Osteoblast (primary cell): ENCODE measurements around the gene TEC. TPM values are rescaled to one million over a fixed set of nuclear protein-coding genes. Genes with fewer than 3 reads are reported as not detected.

ENCODE experiments used
- DNase-seq: peaks from one replicate; pipeline ENCODE4 v3.0.0; 2011; ENCODE audit warnings: low spot score, mixed read lengths; ENCODE audit not compliant: insufficient read length; ENCODE audit errors: missing footprints
- H2AFZ ChIP-seq: 2 replicates; pipeline ENCODE4 v1.6.0; 2011; ENCODE audit warnings: mild to moderate bottlenecking, low read length
- H3K27ac ChIP-seq: 2 replicates; pipeline ENCODE4 v1.5.1; 2011; ENCODE audit warnings: mild to moderate bottlenecking, low read depth, low read length, moderate library complexity
- H3K27me3 ChIP-seq: 2 replicates; pipeline ENCODE4 v1.6.0; 2012; ENCODE audit warnings: mild to moderate bottlenecking, control low read depth, inconsistent platforms, low read length, moderate library complexity; ENCODE audit not compliant: insufficient read depth
- H3K36me3 ChIP-seq: 2 replicates; pipeline ENCODE4 v1.5.1; 2011; ENCODE audit warnings: mild to moderate bottlenecking, low read length, control low read depth, moderate library complexity; ENCODE audit not compliant: insufficient read depth
- H3K4me1 ChIP-seq: 2 replicates; pipeline ENCODE4 v1.5.1; 2011; ENCODE audit warnings: mild to moderate bottlenecking, low read length, control low read depth, moderate library complexity; ENCODE audit not compliant: insufficient read depth
- H3K4me2 ChIP-seq: 2 replicates; pipeline ENCODE4 v1.6.0; 2011; ENCODE audit warnings: mild to moderate bottlenecking, low read length; ENCODE audit not compliant: insufficient read depth
- H3K4me3 ChIP-seq: fragments of 200-600 bp; sonication (generic); 3 replicates; pipeline ENCODE4 v1.5.1; 2012; ENCODE audit warnings: mild to moderate bottlenecking, low read length, inconsistent platforms; ENCODE audit not compliant: insufficient read depth
- H3K79me2 ChIP-seq: 2 replicates; pipeline ENCODE4 v1.6.0; 2012; ENCODE audit warnings: mild to moderate bottlenecking, low read length, control low read depth, inconsistent platforms; ENCODE audit not compliant: insufficient read depth
- H3K9me3 ChIP-seq: 2 replicates; pipeline ENCODE4 v1.5.1; 2011; ENCODE audit warnings: low read depth, low read length, control low read depth
- H4K20me1 ChIP-seq: 2 replicates; pipeline ENCODE4 v1.6.0; 2012; ENCODE audit warnings: mild to moderate bottlenecking, low read length, control low read depth; ENCODE audit not compliant: insufficient read depth
- total RNA-seq: library from RNA; depleted of rRNA; stranded (reverse); fragments of >200 nt; gene quantifications from 2 replicates; pipeline ENCODE4 v1.2.3, GENCODE V29; 2012
- TF ChIP-seq, protein P1 (sequence below): IDR thresholded peaks from 2 replicates; pipeline ENCODE4 v1.5.1; 2011; ENCODE audit warnings: mild to moderate bottlenecking, low read depth, low read length, moderate library complexity; ENCODE audit errors: extremely low read depth

TEC gene
- total RNA-seq, 1 donor = 1.8 TPM

DNA sequence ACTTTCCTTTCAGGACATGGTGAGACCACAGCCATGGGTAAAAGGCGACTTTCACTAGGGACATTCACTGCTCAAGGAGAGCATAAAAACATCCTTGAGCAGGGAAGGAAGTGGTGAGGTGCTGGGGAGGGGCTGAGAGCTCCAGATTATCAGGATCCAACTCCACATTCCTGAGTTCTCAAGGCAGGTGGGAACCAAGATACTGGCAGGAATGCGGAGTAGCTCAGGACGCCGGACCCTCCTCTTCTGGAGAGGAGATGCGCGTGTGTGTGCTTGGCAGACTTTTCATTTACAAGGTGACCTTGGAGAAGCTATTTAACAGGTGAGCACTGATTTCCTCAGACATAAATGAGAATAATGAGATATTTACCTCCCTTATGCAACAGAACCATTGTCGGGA is 94.3 kb downstream of the TEC start:
- Histone ChIP-seq H4K20me1 (no peaks in the 10 kb centered on the region), H3K27me3 (no peaks in the 10 kb centered on the region), H3K27ac (no peak overlapping the region), H3K4me2 (no peak overlapping the region), H3K79me2 (no peaks in the 10 kb centered on the region), H3K9me3 (no peaks in the 10 kb centered on the region), H3K36me3 (no peaks in the 10 kb centered on the region), H3K4me3 (no peak overlapping the region), H3K4me1 (peaks cover 14% of the 10 kb centered on the region), H2AFZ (no peak overlapping the region)
- TF ChIP-seq, protein P1, sequence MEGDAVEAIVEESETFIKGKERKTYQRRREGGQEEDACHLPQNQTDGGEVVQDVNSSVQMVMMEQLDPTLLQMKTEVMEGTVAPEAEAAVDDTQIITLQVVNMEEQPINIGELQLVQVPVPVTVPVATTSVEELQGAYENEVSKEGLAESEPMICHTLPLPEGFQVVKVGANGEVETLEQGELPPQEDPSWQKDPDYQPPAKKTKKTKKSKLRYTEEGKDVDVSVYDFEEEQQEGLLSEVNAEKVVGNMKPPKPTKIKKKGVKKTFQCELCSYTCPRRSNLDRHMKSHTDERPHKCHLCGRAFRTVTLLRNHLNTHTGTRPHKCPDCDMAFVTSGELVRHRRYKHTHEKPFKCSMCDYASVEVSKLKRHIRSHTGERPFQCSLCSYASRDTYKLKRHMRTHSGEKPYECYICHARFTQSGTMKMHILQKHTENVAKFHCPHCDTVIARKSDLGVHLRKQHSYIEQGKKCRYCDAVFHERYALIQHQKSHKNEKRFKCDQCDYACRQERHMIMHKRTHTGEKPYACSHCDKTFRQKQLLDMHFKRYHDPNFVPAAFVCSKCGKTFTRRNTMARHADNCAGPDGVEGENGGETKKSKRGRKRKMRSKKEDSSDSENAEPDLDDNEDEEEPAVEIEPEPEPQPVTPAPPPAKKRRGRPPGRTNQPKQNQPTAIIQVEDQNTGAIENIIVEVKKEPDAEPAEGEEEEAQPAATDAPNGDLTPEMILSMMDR = no peak
- DNase-seq = no peak

- Histone ChIP-seq H4K20me1 (no peaks in the 10 kb centered on the region), H3K27me3 (no peaks in the 10 kb centered on the region), H3K4me3 (peak overlapping the region; percentile 14), H2AFZ (peak overlapping the region; percentile 66), H3K36me3 (no peaks in the 10 kb centered on the region), H3K27ac (peak overlapping the region; percentile 33), H3K79me2 (no peaks in the 10 kb centered on the region), H3K4me2 (peak overlapping the region; percentile 71), H3K9me3 (no peaks in the 10 kb centered on the region), H3K4me1 (peaks cover 14% of the 10 kb centered on the region)
- TF ChIP-seq, protein P1 = no peak
- no peak for DNase-seq
Observed at GRCh38 chr4:48173056-48173991, 96.3 kb downstream of the TEC start.

DNA sequence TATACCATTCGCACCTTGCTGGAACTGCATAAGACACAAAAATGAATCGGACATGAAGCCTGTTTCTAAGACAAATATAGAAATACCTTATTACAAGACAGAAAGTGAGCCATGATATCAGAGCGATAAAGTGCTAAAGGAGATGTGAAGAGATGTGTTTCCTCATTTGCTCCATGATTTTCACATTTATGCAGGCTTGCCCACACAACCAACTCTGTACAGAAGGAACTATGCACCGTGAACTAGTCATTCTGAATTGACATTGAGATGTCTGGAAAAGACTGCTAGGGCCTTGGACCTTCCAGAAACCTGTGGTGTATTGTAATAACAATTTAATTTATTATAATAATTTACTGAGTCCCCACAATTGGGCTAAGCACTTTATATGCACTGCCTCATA is 97.0 kb downstream of the TEC start:
- Histone ChIP-seq H3K27ac (no peak overlapping the region), H3K79me2 (no peaks in the 10 kb centered on the region), H3K9me3 (no peaks in the 10 kb centered on the region), H3K36me3 (no peaks in the 10 kb centered on the region), H4K20me1 (no peaks in the 10 kb centered on the region), H3K4me1 (peaks cover 14% of the 10 kb centered on the region), H3K4me2 (no peak overlapping the region), H3K27me3 (no peaks in the 10 kb centered on the region), H2AFZ (no peak overlapping the region), H3K4me3 (no peak overlapping the region)
- TF ChIP-seq, protein P1 = no peak
- no peak for DNase-seq

DNA sequence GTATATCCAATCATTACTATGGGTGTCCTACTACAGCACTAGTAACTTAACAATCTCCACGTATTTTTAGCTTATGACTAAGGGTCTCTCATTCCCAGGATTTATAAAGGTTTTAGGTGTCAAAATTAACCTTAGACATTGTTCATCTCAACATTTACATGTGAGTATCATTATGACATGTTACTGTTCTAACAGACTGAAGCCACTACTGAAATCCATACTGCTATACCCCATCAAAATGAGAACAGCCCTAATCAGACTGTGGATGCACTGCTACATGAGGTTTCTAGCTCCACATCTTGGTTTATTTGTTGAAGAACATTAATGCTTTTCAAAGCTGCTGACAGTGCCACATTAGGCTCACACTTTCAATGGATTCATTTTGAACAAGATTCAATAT is 100.0 kb downstream of the TEC start:
- H4K20me1 ChIP-seq = no peaks in the 10 kb centered on the region
- H3K36me3 ChIP-seq = no peaks in the 10 kb centered on the region
- H3K79me2 ChIP-seq = no peaks in the 10 kb centered on the region
- no peak overlapping the region for H2AFZ ChIP-seq
- no peaks in the 10 kb centered on the region for H3K27me3 ChIP-seq
- TF ChIP-seq, protein P1 = no peak
- no peak overlapping the region for H3K4me3 ChIP-seq
- H3K9me3 ChIP-seq = no peaks in the 10 kb centered on the region
- DNase-seq = no peak
- no peak overlapping the region for H3K27ac ChIP-seq
- H3K4me2 ChIP-seq = no peak overlapping the region
- peaks cover 14% of the 10 kb centered on the region for H3K4me1 ChIP-seq
